CD4-positive, CD25-positive, alpha-beta regulatory T cell (primary cell): ENCODE measurements around the gene ANTXR2. TPM values are rescaled to one million over a fixed set of nuclear protein-coding genes. Genes with fewer than 3 reads are reported as not detected.
"Not testable (repeated sequence)": the region's sequence is repeated elsewhere in the genome, so short reads cannot be mapped to it uniquely, and the experiment has no call there.

Experiments used
- ATAC-seq, 2 donors: fragments of 150-1000 bp; cut with Tn5 transposase; one replicate each; pipeline ENCODE4 v1.10.0; 2021; ENCODE audit warnings: low read depth in 2 of 2, moderate number of reproducible peaks in 2 of 2, moderate library complexity in 1 of 2
- DNase-seq, 3 donors: peaks; one replicate each; pipeline versions ENCODE4 v3.0.0 to v3.0.0-alpha.2; 2012 to 2022; ENCODE audit warnings: mixed read lengths in 1 of 3
- H3K27ac ChIP-seq: one replicate; pipeline ENCODE4 v1.7.0; 2013; ENCODE audit warnings: mild to moderate bottlenecking, low read length; ENCODE audit not compliant: insufficient read depth, poor library complexity, severe bottlenecking
- H3K27me3 ChIP-seq: one replicate; pipeline ENCODE4 v1.7.0; 2013; ENCODE audit warnings: low read length; ENCODE audit not compliant: control insufficient read depth, insufficient read depth
- H3K36me3 ChIP-seq: one replicate; pipeline ENCODE4 v1.7.0; 2013; ENCODE audit warnings: mild to moderate bottlenecking, low read length, moderate library complexity; ENCODE audit not compliant: control insufficient read depth, insufficient read depth
- H3K4me1 ChIP-seq: 2 replicates; pipeline ENCODE4 v1.7.0; 2013; ENCODE audit warnings: mild to moderate bottlenecking, low read length; ENCODE audit not compliant: insufficient read depth, control insufficient read depth, poor library complexity, severe bottlenecking
- H3K4me3 ChIP-seq: one replicate; pipeline ENCODE4 v1.7.0; 2013; ENCODE audit warnings: low read depth, mild to moderate bottlenecking, low read length, moderate library complexity
- H3K9me3 ChIP-seq, 2 experiments: 1 replicate in 1 of 2; 2 replicates in 1 of 2; pipeline ENCODE4 v1.7.0; 2013; ENCODE audit warnings: low read length in 2 of 2, mild to moderate bottlenecking in 1 of 2, moderate library complexity in 1 of 2; ENCODE audit not compliant: control insufficient read depth in 2 of 2
- H3K27ac Mint-ChIP-seq, 3 donors: one replicate each; pipeline ENCODE4 v1.8.0; 2020 to 2022; ENCODE audit warnings: mild to moderate bottlenecking in 3 of 3, mixed read lengths in 3 of 3, moderate library complexity in 2 of 3
- H3K27me3 Mint-ChIP-seq: one replicate; pipeline ENCODE4 v1.8.0; 2022; ENCODE audit warnings: mild to moderate bottlenecking, mixed read lengths
- H3K36me3 Mint-ChIP-seq: one replicate; pipeline ENCODE4 v1.8.0; 2020; ENCODE audit warnings: mixed read lengths
- H3K4me1 Mint-ChIP-seq, 4 donors: one replicate each; pipeline ENCODE4 v1.8.0; 2020 to 2022; ENCODE audit warnings: mixed read lengths in 4 of 4, mild to moderate bottlenecking in 1 of 4
- H3K4me3 Mint-ChIP-seq, 4 donors: one replicate each; pipeline ENCODE4 v1.8.0; 2020 to 2022; ENCODE audit warnings: mild to moderate bottlenecking in 4 of 4, mixed read lengths in 4 of 4, moderate library complexity in 3 of 4
- H3K9me3 Mint-ChIP-seq, 7 donors: one replicate each; pipeline ENCODE4 v1.8.0; 2020 to 2022; ENCODE audit warnings: mixed read lengths in 7 of 7, mild to moderate bottlenecking in 3 of 7, moderate library complexity in 2 of 7
- polyA plus RNA-seq, 4 donors: library from polyadenylated mRNA; unstranded; fragments of 300-500 nt; fragmentation: Illumina TruSeq; gene quantifications; one replicate each; pipeline ENCODE4 v1.2.3, GENCODE V29; 2021
- total RNA-seq: library from RNA; stranded (reverse); gene quantifications from one replicate; pipeline ENCODE4 v1.2.3, GENCODE V29; 2022

The ANTXR2 gene
- 117 TPM for total RNA-seq
- 10 to 100 TPM; 66.4 to 98.4 (median 69.1) TPM for polyA plus RNA-seq

GRCh38 chr4:80072744-80073472 is at the start of gene ANTXR2:
TSS of gene ANTXR2 (minus strand) at chr4:80073229. CDS start at chr4:80072560, 669 bp downstream.
- peaks cover 11% of the 10 kb centered on the region for H3K36me3 Mint-ChIP-seq
- Histone ChIP-seq H3K4me3 (peak within 1 kb of the TSS; percentile 96), H3K27me3 (no peaks in the 10 kb centered on the region), H3K27ac (peak within 1 kb of the TSS; percentile 86), H3K4me1 (peaks cover 53% of the 10 kb centered on the region), H3K36me3 (peaks cover 7% of the 10 kb centered on the region), H3K9me3 (no peaks in the 10 kb centered on the region)
- peak; percentile 54 to 78 (median 55) for DNase-seq
- no peaks in the 10 kb centered on the region for H3K27me3 Mint-ChIP-seq
- peaks cover 47 to 78% (median 57%) of the 10 kb centered on the region in 4 donors for H3K4me1 Mint-ChIP-seq
- peak within 1 kb of the TSS; percentile 93 to 97 (median 97) for H3K4me3 Mint-ChIP-seq
- peak within 1 kb of the TSS; percentile 77 to 98 (median 97) for H3K27ac Mint-ChIP-seq
- H3K9me3 Mint-ChIP-seq = no peaks in the 10 kb centered on the region
- ATAC-seq = peak; percentile 72 to 77

GRCh38 chr4:80121815-80122214 is 48.8 kb upstream of the ANTXR2 start:
- H3K4me1 ChIP-seq = peaks cover 20% of the 10 kb centered on the region
- not testable (repeated sequence) for H3K36me3 ChIP-seq, H3K36me3 Mint-ChIP-seq, H3K4me3 Mint-ChIP-seq, H3K27ac ChIP-seq, H3K9me3 ChIP-seq, H3K27me3 ChIP-seq, H3K27ac Mint-ChIP-seq, H3K4me3 ChIP-seq, DNase-seq, ATAC-seq, H3K27me3 Mint-ChIP-seq
- H3K9me3 Mint-ChIP-seq = peaks cover 0 to 12% (median 5%) of the 10 kb centered on the region in 7 donors
- H3K4me1 Mint-ChIP-seq = peaks cover 20 to 25% (median 23%) of the 10 kb centered on the region in 4 donors

GRCh38 chr4:80119620-80120019 is 46.6 kb upstream of the ANTXR2 start:
- not testable (repeated sequence) for H3K4me1 Mint-ChIP-seq, H3K36me3 Mint-ChIP-seq, H3K4me3 Mint-ChIP-seq, H3K27ac Mint-ChIP-seq, H3K27me3 ChIP-seq, H3K36me3 ChIP-seq, H3K27ac ChIP-seq, ATAC-seq, H3K4me3 ChIP-seq, H3K9me3 ChIP-seq, DNase-seq, H3K27me3 Mint-ChIP-seq, H3K4me1 ChIP-seq
- peaks cover 0 to 12% (median 9%) of the 10 kb centered on the region in 7 donors for H3K9me3 Mint-ChIP-seq

GRCh38 chr4:80116516-80116915 is 43.5 kb upstream of the ANTXR2 start:
- no peak for DNase-seq
- H3K4me3 ChIP-seq = no peak overlapping the region
- no peak overlapping the region for H3K4me3 Mint-ChIP-seq
- peaks cover 0 to 6% of the 10 kb centered on the region in 2 experiments for H3K9me3 ChIP-seq
- no peaks in the 10 kb centered on the region for H3K27me3 Mint-ChIP-seq
- peaks cover 0 to 3% (median 0%) of the 10 kb centered on the region in 4 donors for H3K4me1 Mint-ChIP-seq
- H3K9me3 Mint-ChIP-seq = peaks cover 0 to 12% (median 9%) of the 10 kb centered on the region in 7 donors
- no peaks in the 10 kb centered on the region for H3K36me3 ChIP-seq
- no peaks in the 10 kb centered on the region for H3K27me3 ChIP-seq
- no peak for ATAC-seq
- H3K4me1 ChIP-seq = no peaks in the 10 kb centered on the region
- peak overlapping the region in 1 of 3 donors; percentile 50 for H3K27ac Mint-ChIP-seq
- H3K36me3 Mint-ChIP-seq = peaks cover 5% of the 10 kb centered on the region
- no peak overlapping the region for H3K27ac ChIP-seq

- Histone ChIP-seq H3K4me1 (no peaks in the 10 kb centered on the region), H3K4me3 (no peak overlapping the region), H3K27me3 (no peaks in the 10 kb centered on the region), H3K9me3 (peaks cover 0 to 6% of the 10 kb centered on the region in 2 experiments), H3K36me3 (no peaks in the 10 kb centered on the region), H3K27ac (no peak overlapping the region)
- Mint-ChIP-seq H3K27ac (no peak overlapping the region), H3K9me3 (peaks cover 0 to 12% (median 9%) of the 10 kb centered on the region in 7 donors), H3K4me3 (no peak overlapping the region), H3K4me1 (peaks cover 0 to 3% (median 0%) of the 10 kb centered on the region in 4 donors), H3K27me3 (no peaks in the 10 kb centered on the region), H3K36me3 (peaks cover 5% of the 10 kb centered on the region)
- ATAC-seq (no peak), DNase-seq (no peak)
Measured at GRCh38 chr4:80115368-80116181, 42.5 kb upstream of the ANTXR2 start.

- peaks cover 0 to 3% (median 0%) of the 10 kb centered on the region in 4 donors for H3K4me1 Mint-ChIP-seq
- H3K4me3 Mint-ChIP-seq = no peak overlapping the region
- DNase-seq (no peak), ATAC-seq (no peak)
- Histone ChIP-seq H3K27ac (no peak overlapping the region), H3K4me3 (no peak overlapping the region), H3K9me3 (peaks cover 0 to 6% of the 10 kb centered on the region in 2 experiments), H3K4me1 (no peaks in the 10 kb centered on the region), H3K36me3 (no peaks in the 10 kb centered on the region), H3K27me3 (no peaks in the 10 kb centered on the region)
- H3K36me3 Mint-ChIP-seq = peaks cover 5% of the 10 kb centered on the region
- peaks cover 0 to 14% (median 9%) of the 10 kb centered on the region in 7 donors for H3K9me3 Mint-ChIP-seq
- H3K27ac Mint-ChIP-seq = no peak overlapping the region
- H3K27me3 Mint-ChIP-seq = no peaks in the 10 kb centered on the region
Measured at GRCh38 chr4:80114732-80115265, 41.8 kb upstream of the ANTXR2 start.

GRCh38 chr4:80113615-80114014 is 40.6 kb upstream of the ANTXR2 start:
- Mint-ChIP-seq H3K27ac (no peak overlapping the region), H3K9me3 (peaks cover 0 to 15% (median 9%) of the 10 kb centered on the region in 7 donors), H3K36me3 (peaks cover 5% of the 10 kb centered on the region), H3K27me3 (no peaks in the 10 kb centered on the region), H3K4me3 (no peak overlapping the region), H3K4me1 (peaks cover 0 to 3% (median 0%) of the 10 kb centered on the region in 4 donors)
- DNase-seq = no peak
- Histone ChIP-seq H3K9me3 (peaks cover 0 to 5% of the 10 kb centered on the region in 2 experiments), H3K36me3 (no peaks in the 10 kb centered on the region), H3K4me3 (no peak overlapping the region), H3K27me3 (no peaks in the 10 kb centered on the region), H3K4me1 (no peaks in the 10 kb centered on the region), H3K27ac (no peak overlapping the region)
- no peak for ATAC-seq
